ENCODE results near the gene RSRC1.
"Not testable (repeated sequence)": the region's sequence is repeated elsewhere in the genome, so short reads cannot be mapped to it uniquely, and the experiment has no call there.

Gene RSRC1

DNA sequence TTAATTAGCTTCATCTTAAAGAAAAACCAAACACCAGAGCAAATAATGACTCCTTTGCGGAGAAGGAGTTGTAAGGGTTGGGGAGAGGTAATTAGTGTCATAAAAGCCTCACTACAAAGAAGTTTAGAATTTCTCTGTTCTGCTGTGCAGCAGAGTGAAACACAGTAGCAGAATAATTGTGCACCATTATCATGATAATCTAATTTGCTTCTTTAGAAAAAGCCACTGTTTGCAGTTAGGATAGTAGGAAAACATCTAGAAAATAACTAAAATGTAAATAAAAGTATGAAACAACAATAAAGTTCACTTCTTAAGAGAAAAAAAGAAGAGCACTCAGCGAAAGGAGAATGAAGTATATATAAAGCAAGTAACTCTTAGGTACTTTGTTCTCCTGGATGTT, 9.2 kb upstream of the RSRC1 start:
- DNase-seq (ENCODE audit: low read depth, low spot score), result no peak

DNA sequence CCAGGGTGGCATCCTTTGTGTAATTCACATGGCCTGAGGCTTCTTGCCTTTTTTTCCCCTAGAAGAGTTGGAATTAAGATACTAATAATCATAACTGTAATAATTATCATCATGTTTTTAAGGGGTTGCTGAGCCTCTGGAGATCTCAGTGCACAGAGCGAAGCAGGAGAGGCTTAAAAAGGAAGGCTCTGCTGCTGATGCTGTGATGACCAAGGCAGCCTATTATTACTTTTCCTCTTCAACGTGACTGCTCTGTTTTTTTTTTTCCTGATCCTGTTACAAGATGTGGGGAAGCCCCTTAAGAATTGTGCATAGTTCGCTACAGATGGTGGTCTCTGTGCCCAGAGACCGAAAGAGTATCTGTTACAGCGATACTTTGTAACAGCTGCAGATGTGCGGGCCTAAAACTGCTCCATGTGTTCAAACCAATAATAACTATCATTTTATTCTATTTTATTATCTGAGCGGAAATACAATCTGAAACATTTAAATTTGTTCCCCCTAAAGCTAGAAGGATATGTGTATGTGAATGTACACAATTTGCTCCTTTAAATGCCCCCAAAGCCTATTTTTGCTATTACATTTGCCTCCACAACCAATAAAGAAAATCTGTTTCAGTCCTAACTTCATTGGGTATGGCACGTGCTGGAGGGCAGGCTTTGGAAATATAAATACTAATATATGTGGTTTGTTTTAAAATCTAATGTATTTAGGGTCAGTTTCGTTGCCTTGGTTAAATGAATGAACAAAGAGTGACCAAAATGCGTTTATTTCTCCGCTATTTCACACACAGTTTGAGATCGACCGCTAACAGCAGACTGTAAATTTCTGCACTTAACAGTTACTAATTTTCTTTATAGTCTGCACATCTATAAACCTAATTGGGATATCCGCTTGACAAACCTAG, 8.3 kb upstream of the RSRC1 start:
- DNase-seq (ENCODE audit: low read depth, low spot score), result no peak

DNA sequence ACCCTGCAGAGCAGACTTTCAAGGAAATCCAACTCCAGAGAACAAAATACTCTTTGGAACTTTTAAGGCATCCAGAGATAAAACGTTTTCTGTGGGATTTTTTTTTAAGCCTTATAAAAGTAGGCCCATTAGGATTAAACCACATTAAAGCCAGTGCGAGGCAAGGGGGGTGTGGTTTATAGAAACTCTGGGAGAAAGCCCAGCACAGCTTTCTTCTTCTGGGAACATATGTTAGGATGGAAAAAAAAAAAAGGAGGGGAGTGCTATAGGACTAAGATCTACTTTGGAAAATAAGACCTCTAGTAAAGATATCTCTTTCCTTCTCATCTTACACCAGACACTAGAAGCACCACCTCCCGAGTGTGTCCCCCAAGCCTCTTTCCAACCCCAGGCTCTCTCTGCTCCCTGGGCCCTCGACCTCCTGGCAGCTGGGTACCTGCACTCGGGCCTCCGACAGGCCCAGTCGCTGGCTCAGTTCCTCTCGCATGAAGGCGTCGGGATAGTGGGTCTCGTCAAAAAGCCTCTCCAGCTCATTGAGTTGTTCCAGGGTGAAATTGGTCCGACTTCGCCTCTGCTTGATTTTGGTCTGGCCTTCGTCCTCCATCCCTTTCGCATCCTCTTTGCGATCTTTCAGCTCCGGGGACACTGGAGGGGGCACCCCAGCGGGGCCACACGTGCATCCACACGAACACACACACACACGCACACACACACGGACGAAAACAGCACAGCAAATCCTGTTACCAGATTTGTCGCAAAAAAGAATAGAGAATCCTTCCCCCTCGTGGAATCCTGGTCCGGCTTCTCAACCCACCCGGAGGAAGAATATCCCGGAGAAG, 7.4 kb upstream of the RSRC1 start:
- no peak for DNase-seq (ENCODE audit: low read depth, low spot score)

DNA sequence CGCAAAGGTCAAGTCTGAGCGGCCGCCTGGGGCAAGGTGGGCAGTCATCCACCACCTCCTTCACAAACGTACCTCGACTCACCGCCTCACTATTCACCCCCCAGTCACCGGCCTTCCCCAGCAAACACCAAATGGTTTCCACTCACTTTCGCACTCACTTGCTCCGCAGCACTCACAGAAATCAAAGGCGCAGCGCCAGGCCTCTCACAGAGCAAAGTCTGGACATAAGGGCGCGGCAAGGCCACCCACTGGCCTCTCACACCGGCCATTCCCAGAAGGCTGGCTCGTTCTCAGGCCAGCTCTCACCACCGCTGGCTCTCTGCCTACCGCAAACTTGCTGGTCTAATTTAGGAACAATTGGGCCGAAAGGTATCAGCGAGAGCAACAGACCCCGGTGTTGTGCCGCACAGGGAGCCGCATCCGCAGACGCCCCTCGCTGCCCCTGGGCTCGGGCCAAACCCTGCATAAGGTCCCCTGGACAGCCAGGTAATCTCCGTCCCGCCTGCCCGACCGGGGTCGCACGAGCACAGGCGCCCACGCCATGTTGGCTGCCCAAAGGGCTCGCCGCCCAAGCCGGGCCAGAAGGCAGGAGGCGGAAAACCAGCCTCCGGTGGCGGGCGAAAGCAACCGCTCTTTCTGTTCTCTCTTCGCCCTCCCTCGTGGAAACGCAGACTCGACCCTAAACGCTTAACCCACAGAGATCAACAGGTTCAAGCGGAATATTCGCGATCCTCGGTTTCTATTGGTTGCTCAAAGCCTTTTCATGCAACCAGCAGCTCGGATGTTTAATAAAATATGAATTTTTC, 6.6 kb upstream of the RSRC1 start:
- no peak for DNase-seq (ENCODE audit: low read depth, low spot score)

DNA sequence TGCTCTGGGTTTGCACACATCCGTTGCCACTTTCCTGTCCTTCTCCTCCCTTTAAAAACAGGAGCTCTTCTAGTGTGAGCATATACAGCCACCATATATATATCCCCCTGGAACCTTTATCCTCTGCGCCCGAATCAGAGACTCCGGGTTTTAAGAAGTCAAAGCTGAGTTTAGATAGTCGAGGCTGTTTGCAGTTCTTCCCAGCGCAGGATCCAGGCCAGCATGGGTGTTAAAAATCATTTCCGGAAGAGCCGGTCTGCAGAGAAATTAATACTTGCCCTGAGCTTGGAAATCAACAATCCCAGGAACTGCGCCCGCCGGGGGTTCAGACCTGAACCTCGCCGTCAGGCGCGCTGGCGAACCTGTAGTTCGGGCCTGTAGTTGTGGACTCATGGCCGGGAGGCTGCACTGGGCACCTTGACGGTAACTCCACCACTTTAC, 6.0 kb upstream of the RSRC1 start:
- DNase-seq (ENCODE audit: low read depth, low spot score), result no peak

DNA sequence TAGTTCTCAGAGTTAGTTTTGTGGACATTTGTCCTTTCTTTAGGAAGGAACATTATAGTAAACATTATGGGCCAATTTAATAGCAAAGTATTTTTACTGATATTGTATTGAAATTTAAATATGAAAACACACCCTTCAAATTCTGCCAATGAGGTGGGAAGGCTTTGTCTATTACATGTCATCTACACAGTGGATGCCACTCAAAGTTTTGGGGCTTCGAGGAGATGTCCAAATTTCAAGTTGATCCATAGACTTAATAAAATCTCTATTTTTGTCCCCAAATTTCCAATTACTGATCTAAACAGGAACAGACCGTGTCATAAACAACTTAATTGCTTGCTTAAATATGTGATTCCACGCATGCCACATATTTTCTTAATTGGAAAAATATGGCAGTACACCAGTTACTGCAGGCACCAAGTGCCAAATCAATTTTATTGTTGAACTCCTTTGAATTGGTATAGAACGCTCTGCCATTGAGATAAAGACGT, 5.4 kb upstream of the RSRC1 start:
- no peak for DNase-seq (ENCODE audit: low read depth, low spot score)

DNA sequence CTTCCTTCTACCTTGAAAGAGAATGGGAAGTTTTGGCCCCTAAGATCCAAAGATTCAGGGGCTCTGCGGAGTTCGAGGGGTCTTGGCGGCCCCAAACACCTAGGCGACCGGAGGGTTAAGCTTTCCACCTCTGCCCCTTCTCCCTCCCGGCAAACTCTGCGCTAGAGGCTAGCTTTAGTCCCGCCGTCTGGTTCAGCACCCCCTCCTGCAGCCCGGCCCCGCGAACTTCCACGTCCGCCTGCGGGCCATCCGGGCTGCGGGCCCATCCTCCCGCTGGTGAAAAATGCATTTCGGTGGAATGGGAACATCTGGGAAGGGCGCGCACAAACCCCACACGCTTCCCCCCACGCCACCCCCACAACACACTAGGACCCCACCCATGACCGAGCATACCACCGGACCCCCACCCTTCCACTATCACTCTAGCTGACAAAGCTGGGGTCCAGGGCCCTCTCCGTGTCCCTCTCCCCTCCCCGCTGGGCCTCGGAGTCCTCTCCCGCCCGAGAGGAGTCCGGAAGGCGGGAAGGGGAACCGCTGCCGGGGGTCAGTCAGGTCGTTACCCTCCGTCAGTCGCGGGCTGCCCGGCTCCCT, 4.7 kb upstream of the RSRC1 start:
- no peak for DNase-seq (ENCODE audit: low read depth, low spot score)

DNA sequence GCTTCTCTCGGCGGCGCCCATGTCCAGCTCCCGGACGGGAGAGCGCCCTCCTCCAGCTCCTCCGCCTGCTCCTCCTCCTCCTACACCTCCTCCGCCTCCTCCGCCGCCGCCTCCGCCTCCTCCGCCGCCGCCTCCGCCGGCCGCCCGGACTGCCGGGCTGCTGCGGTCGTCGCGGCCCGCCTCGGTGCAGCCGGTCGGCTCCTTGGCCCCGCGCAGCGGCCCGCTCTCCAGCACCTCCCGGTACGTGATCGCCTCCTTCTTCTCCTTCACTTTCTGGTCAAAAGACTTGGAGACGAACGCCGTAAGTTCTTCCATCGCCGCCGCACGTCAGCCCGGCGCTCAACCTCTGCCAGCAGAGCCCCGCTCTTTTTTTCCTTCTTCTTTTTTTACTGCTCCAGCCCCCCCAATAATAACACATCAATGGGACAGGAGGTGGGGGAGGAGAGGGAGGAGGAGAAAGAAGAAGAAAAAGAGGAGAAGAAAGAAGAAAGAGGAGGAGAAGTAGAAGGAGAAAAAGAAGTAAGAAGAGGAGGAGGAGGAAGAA, 4.1 kb upstream of the RSRC1 start:
- DNase-seq (ENCODE audit: low read depth, low spot score), result no peak

DNA sequence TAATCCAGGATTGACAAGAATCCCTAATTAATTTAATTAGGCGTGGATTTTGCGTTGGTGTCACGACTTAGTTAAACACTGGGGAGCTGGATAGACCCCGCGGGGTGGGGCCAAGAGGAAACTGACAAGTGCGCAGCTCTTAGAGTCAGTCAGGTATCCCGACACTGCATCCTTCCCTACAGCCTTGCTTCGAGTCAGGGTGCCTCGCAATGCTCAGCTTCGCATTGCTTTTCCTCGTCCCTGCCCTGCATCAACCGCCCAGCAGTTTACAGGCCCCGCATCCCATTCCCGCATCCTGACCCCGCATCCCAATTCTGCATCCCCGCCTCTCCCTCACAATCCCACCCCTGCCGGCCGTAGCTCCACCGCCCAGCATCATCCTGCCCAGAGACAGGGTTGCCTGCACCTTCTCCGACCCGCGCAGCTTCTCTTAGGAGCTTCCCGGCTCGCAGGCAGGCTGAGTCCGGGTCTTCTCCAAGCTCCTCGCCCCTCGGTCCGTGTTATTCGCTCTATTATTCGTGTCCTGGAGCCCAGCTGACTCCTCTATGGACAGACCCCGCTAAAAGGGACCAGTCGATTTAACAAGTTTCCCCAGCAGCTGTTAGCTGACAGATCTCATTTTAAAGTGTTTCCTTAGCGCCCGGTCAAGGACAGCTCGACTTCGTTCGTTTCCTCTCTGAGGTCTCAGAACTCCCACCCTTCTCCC, 3.0 kb upstream of the RSRC1 start:
- no peak for DNase-seq (ENCODE audit: low read depth, low spot score)

DNA sequence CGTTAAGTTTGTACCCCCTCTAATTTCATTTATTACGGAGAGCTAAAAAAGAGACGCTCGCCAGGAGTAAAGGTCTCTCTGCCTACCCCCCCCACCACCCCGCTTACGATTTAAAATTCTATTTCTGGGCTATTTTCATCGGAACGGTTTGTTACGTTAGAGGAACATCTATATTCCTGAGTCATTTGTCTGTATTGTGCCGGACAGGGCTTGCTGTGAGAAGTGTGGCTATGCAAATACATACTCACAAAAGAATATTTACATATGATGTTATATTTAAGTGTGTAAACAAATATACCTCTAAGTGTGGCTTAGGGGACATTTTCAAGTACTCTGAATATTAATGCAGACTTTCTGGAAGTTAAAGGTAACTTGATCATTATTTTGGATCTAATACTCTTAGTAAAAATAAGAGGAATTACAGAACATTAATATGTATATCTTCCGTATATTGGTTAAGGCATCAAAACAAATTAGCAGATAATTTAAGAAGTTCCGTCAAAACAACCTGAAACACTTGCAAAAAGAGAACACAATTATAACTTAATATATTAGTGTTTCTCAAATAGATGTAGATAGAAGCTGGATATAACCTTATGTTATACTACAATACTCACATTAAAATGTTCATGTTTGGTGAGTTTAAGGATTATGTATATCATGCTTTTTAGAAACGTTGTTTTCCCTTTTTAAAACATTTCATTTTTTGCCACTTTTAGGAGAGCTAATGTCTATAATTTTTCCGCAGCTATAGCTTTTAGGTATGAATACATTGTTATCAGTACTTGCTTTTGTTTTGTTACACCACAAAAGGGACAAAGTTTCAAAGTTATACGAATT, 2.1 kb upstream of the RSRC1 start:
- DNase-seq (ENCODE audit: low read depth, low spot score), result no peak

DNA sequence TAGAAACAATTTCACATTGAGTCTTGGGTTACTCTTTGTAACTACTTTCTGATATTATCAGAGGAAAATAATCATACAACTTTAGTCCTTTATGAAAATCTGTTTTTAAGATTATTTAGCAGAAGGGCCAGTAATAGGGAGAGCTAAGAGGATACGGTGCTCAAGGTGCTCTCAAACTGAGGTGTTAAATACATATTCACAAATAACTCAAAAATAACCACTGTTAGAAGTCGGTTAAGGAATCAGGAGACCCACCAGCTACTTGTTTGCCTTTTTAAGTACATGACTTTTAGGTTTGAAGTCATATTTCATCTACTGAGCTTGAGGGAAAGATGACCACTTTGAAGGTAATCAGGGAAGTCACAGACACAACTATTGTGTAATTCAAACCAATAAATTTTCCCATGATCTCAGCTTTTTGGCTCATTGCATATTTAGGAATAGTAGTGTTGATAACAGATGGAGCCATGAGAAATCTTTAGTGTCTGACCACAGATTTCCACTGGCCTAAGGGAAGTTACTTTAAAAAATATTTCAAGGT, 1.4 kb upstream of the RSRC1 start:
- no peak for DNase-seq (ENCODE audit: low read depth, low spot score)

DNA sequence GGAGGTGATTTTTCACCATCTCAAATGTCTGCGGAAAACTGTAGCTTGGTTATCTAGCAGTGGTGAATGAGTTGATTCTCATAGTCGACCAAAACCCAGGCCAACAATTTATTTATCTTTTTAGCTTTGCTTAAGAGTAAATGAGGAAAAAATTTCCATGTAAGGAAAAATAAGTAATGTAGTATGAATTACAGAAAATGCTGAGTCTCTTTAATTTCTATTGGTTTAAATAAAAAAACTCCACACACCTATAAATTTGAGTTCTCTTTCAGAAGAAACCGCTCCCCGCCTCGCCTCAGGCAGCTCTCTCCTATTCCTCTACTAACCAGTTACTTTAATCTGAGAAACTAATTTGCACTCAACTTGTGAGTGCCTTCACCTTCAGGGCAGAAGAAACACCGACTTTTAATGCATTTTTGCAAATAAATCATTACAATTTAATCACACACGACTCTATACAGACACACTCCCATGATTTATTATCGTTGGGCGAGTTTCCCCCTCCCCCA, 540 bp upstream of the RSRC1 start:
- DNase-seq (ENCODE audit: low read depth, low spot score), result no peak

DNA sequence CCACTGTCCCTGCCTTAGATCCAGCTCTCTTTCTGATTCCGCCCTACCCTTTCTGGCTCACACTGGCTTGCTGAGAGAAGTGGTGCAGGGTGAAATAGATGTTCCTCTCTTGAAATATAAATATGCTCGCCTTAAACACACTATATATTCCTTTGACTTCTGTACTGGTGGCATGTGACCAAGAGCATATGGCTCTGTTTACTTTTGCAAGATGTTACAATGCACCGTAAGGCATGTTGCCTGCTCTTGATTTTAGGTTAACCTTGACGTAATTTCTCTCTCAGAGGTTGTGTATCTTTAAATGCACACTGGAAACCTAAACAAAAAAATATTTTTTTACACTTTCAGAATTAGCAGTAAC, 749 bp downstream of the RSRC1 start:
- no peak for DNase-seq (ENCODE audit: low read depth, low spot score)

DNA sequence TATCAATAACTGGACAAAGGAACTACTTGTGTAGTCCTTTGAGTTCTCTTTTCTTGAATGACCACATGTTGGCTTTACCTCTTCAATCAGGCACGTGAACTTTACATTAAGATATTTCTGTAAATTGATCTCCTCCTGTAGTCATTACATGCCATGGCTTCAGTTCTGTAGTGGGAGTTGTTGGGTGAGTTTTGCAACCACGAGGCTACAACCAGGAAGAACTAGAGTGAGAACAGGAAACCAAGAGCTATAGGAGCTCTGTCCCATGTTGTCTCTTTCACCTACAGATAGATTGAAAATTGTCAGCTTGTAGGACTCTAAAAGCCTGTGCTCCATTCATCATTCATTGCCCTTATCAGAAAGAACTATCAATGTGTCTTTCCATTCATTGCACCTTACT, 2.0 kb downstream of the RSRC1 start:
- DNase-seq (ENCODE audit: low read depth, low spot score), result no peak

DNA sequence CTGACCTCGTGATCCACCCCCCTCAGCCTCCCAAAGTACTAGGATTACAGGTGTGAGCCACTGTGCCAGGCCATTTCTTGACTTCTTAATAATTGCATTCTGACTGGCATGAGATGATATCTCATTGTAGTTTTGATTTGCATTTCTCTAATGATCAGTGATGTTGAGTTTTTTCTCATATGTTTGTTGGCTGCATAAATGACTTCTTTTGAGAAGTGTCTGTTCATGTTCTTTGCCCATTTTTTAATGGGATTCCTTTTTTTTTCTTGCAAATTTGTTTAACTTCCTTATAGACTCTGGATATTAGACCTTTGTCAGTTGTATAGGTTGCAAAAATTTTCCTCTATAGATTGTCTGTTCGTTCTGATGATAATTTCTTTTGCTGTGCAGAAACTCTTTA, 3.7 kb downstream of the RSRC1 start:
- DNase-seq (ENCODE audit: low read depth, low spot score), result not testable (repeated sequence)

DNA sequence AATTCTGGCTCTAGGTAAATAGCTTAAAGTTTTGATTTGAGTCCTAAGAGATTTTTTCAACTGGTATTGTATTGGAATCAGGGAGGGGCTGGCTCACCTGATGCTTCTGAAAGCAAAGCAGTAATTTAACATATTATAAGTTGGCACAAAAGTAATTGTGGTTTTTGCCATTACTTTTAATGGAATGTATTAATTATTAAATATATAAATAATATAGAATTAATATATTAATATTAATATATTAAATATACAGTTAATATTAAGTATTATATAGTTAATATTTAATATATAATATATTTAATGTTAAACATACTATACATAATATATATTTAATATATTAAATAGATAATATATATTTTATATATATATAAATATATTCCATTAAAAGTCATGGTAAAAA, 10.4 kb downstream of the RSRC1 start:
- DNase-seq (ENCODE audit: low read depth, low spot score), result no peak

DNA sequence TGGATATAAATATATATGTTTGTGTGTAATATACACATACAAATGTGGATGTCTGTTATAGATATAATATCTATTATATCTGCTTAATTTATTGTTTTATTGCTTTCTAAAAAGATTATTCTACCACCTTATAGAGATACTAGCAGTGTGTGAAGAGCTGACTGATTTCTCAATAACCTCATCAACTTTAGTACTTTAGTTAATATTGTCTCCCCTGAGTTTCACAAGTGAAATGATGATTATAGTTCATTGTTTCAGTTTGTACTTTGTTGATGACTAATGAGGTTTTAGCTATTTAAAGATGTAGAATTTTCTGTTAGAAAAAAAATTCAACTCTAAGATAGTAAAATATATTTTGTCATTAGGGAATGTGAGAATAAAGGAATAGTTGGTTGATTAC, 11.4 kb downstream of the RSRC1 start:
- DNase-seq (ENCODE audit: low read depth, low spot score), result no peak

DNA sequence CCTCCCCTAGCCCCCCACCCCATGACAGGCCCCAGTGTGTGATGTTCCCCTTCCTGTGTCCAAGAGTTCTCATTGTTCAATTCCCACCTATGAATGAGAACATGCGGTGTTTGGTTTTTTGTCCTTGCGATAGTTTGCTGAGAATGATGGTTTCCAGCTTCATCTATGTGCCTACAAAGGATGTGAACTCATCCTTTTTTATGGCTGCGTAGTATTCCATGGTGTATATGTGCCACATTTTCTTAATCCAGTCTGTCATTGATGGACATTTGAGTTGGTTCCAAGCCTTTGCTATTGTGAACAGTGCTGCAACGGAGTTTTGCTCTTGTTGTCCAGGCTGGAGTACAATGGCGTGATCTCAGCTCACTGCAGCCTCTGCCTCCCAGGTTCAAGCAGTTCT, 12.8 kb downstream of the RSRC1 start:
- DNase-seq (ENCODE audit: low read depth, low spot score), result not testable (repeated sequence)
